ENCODE data around the gene SPDYE6. TPM values are rescaled to one million over a fixed set of nuclear protein-coding genes. Genes with fewer than 3 reads are reported as not detected.
A peak's percentile ranks its signal among the peaks of the same experiment; 100 is the strongest.

The SPDYE6 gene
- polyA plus RNA-seq, 3 donors = 0.12 to 0.29 TPM; not detected in 1

DNA sequence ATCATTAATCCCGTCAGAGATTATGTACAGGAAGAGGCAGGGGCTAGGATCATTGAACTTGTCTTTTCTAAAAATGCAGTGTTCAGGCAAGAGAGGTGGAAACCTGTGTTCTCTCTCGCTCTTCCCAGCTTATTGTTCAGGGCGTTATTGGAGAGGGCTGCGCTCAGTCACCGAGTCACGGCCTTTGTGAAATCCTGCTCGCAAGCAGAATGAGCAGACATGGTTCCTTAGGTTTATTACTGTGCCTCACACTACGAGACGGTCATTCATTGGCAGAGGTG, 39.3 kb upstream of the SPDYE6 start:
- H3K79me2 ChIP-seq (ENCODE audit: insufficient read depth, low read length) = peaks cover 17% of the 10 kb centered on the region
- peaks cover 4% of the 10 kb centered on the region for H4K20me1 ChIP-seq (ENCODE audit: insufficient read depth, low read length)
- H3K36me3 ChIP-seq (replicated peaks in 1 of 2; ENCODE audit: control insufficient read depth in 1 of 2, insufficient read depth in 2 of 2, low read length in 2 of 2) = peaks cover 17 to 38% of the 10 kb centered on the region in 2 donors
- peak overlapping the region; percentile 95 for H2AFZ ChIP-seq (ENCODE audit: insufficient read depth, low read depth, low read length, poor library complexity, severe bottlenecking)
- TF ChIP-seq, protein P1, sequence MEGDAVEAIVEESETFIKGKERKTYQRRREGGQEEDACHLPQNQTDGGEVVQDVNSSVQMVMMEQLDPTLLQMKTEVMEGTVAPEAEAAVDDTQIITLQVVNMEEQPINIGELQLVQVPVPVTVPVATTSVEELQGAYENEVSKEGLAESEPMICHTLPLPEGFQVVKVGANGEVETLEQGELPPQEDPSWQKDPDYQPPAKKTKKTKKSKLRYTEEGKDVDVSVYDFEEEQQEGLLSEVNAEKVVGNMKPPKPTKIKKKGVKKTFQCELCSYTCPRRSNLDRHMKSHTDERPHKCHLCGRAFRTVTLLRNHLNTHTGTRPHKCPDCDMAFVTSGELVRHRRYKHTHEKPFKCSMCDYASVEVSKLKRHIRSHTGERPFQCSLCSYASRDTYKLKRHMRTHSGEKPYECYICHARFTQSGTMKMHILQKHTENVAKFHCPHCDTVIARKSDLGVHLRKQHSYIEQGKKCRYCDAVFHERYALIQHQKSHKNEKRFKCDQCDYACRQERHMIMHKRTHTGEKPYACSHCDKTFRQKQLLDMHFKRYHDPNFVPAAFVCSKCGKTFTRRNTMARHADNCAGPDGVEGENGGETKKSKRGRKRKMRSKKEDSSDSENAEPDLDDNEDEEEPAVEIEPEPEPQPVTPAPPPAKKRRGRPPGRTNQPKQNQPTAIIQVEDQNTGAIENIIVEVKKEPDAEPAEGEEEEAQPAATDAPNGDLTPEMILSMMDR (IDR thresholded peaks at IDR 0.05) = no peak
- H3K27me3 Mint-ChIP-seq (ENCODE audit: low read depth in 3 of 3) = peaks cover 0 to 2% (median 1%) of the 10 kb centered on the region in 3 donors
- intact Hi-C loops (cut with micrococcal nuclease) = loop anchor here (5.0 to 10.0 kb wide), 2 partner anchors 37 to 851 kb away; partner anchors contain the start of gene ORAI2 (in 1 of the 2)
- no peaks in the 10 kb centered on the region for H3K9me3 Mint-ChIP-seq
- 33% methylated on average over 8 of the region's 9 CpGs for WGBS (ENCODE audit: insufficient coverage)
- peak overlapping the region; percentile 88 to 99 (median 89) for H3K4me3 ChIP-seq (replicated peaks in 1 of 3; ENCODE audit: low read depth in 2 of 3, low read length in 3 of 3)
- H3K9me3 ChIP-seq (replicated peaks in 1 of 2; ENCODE audit: control insufficient read depth in 1 of 2, insufficient read depth in 1 of 2, low read length in 2 of 2) = no peaks in the 10 kb centered on the region
- peak overlapping the region; percentile 92 to 95 for H3K4me3 Mint-ChIP-seq
- peak overlapping the region; percentile 71 to 98 for H3K27ac ChIP-seq (ENCODE audit: low read depth in 1 of 2, low read length in 2 of 2)
- DNase-seq = no peak
- H3K9ac ChIP-seq (ENCODE audit: insufficient read depth, low read length, poor library complexity, severe bottlenecking) = peak overlapping the region; percentile 87
- peak overlapping the region; percentile 99 for H3K4me2 ChIP-seq (replicated peaks; ENCODE audit: extremely low read depth, low read length, poor library complexity, severe bottlenecking)
- peaks cover 33 to 52% of the 10 kb centered on the region in 2 donors for H3K36me3 Mint-ChIP-seq
- peak overlapping the region; percentile 92 to 97 (median 95) for H3K27ac Mint-ChIP-seq
- no peaks in the 10 kb centered on the region for H3K27me3 ChIP-seq (ENCODE audit: control insufficient read depth in 2 of 2, insufficient read depth in 2 of 2, low read length in 2 of 2)
- H3K4me1 ChIP-seq (ENCODE audit: control insufficient read depth in 1 of 2, insufficient read depth in 2 of 2, low read length in 2 of 2) = peaks cover 17 to 18% of the 10 kb centered on the region in 2 donors
- H3K4me1 Mint-ChIP-seq = peaks cover 20% of the 10 kb centered on the region

DNA sequence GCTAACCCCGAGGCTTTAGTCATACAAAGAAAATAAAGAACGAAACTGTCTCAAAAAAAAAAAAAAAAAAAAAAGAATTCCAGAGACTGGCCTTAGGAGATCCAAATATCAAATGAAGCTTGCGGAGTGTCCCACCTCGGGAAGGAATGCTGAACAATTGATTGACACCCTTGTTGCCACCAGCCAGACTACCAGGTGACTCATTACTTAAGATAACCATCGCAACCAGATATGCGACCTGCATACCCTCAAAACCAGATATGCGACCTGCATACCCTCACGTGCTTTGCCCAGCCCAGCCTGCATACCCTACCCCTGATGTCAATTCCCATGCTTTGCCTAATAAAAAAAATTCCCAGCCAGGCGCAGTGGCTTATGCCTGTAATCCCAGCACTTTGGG, 37.2 kb upstream of the SPDYE6 start:
- Histone ChIP-seq H3K36me3 (replicated peaks in 1 of 2; ENCODE audit: control insufficient read depth in 1 of 2, insufficient read depth in 2 of 2, low read length in 2 of 2) (peaks cover 7 to 18% of the 10 kb centered on the region in 2 donors), H4K20me1 (ENCODE audit: insufficient read depth, low read length) (peaks cover 6% of the 10 kb centered on the region), H3K9ac (ENCODE audit: insufficient read depth, low read length, poor library complexity, severe bottlenecking) (no peak overlapping the region), H2AFZ (ENCODE audit: insufficient read depth, low read depth, low read length, poor library complexity, severe bottlenecking) (no peak overlapping the region), H3K4me2 (replicated peaks; ENCODE audit: extremely low read depth, low read length, poor library complexity, severe bottlenecking) (no peak overlapping the region), H3K4me3 (replicated peaks in 1 of 3; ENCODE audit: low read depth in 2 of 3, low read length in 3 of 3) (no peak overlapping the region), H3K27ac (ENCODE audit: low read depth in 1 of 2, low read length in 2 of 2) (no peak overlapping the region), H3K9me3 (replicated peaks in 1 of 2; ENCODE audit: control insufficient read depth in 1 of 2, insufficient read depth in 1 of 2, low read length in 2 of 2) (no peaks in the 10 kb centered on the region), H3K27me3 (ENCODE audit: control insufficient read depth in 2 of 2, insufficient read depth in 2 of 2, low read length in 2 of 2) (no peaks in the 10 kb centered on the region), H3K79me2 (ENCODE audit: insufficient read depth, low read length) (peaks cover 17% of the 10 kb centered on the region), H3K4me1 (ENCODE audit: control insufficient read depth in 1 of 2, insufficient read depth in 2 of 2, low read length in 2 of 2) (peaks cover 17 to 18% of the 10 kb centered on the region in 2 donors)
- H3K9me3 Mint-ChIP-seq = no peaks in the 10 kb centered on the region
- intact Hi-C loops (cut with micrococcal nuclease) = loop anchor here in 1 of 2 donors (10.0 kb wide), 1 partner anchor 849 kb away; no protein-coding TSS in a partner anchor
- WGBS (ENCODE audit: insufficient coverage) = 98% methylated on average over 9 of the region's 9 CpGs
- DNase-seq = no peak
- no peak overlapping the region for H3K27ac Mint-ChIP-seq
- peaks cover 0 to 2% (median 1%) of the 10 kb centered on the region in 3 donors for H3K27me3 Mint-ChIP-seq (ENCODE audit: low read depth in 3 of 3)
- no peak overlapping the region for H3K4me3 Mint-ChIP-seq
- peaks cover 20% of the 10 kb centered on the region for H3K4me1 Mint-ChIP-seq
- TF ChIP-seq, protein P1 (IDR thresholded peaks at IDR 0.05) = no peak
- peaks cover 19 to 40% of the 10 kb centered on the region in 2 donors for H3K36me3 Mint-ChIP-seq
